Measurements from ENCODE around the gene NDUFC1. TPM values are rescaled to one million over a fixed set of nuclear protein-coding genes. Genes with fewer than 3 reads are reported as not detected.

Gene NDUFC1
- total and polyA plus RNA-seq, 2 of the 8 experiments (the other 6 are each of a cell fraction or from before 2014, with no cell fraction given), result 41.9 to 62.0 TPM

DNA sequence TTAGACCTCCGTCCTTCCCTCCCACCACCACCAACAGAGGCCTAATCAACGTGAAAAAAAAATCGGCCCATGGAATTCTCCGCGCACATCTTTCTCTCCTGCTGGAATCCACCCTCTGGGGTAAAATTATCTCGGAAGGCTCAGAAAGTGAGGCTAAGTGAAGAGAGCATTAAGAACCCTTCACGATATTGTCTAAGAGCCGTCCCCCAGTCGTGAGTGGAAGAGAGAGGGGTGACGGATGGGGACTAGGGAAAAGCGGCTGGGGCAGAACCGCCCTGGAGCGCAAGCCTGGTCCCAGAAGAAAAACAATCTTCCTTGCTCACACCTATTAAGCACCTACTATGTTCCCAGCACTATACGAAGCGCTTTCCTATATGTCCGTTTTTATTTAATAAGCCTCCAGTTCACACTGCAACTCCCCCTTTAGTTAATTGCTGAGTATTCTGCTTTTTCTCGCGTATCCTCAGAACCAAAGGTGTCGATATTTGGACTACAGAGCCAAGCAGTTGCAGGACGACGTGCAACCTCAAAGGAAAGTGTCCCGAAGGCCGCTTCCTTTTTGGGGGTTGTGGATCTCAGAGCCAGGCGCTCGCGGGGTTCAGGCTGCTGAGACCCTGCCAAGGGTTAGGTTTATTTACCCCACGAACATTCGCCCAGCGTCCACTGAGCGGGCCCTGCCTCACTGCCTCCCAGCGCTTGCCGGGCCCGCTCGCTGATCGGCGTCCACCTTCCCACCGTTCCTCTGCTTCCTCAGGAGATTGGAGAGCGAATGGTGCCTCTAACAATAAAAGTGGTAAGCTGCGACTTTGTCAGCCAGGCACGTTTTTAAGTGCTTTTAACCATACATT is 23.1 kb downstream of the NDUFC1 start (continued):
- TF ChIP-seq, protein P1, sequence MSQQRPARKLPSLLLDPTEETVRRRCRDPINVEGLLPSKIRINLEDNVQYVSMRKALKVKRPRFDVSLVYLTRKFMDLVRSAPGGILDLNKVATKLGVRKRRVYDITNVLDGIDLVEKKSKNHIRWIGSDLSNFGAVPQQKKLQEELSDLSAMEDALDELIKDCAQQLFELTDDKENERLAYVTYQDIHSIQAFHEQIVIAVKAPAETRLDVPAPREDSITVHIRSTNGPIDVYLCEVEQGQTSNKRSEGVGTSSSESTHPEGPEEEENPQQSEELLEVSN (IDR thresholded peaks at IDR 0.05), result no peak
- TF ChIP-seq SIX5 (IDR thresholded peaks at IDR 0.05; ENCODE audit: low read depth, low read length) (no peak), SIN3A (conservative IDR thresholded peaks at IDR 0.05 in 1 of 2, IDR thresholded peaks at IDR 0.05 in 1 of 2; ENCODE audit: low read depth in 1 of 2, low read length in 2 of 2) (no peak)
